Parathyroid adenoma (tissue), 2 donors: Measurements from ENCODE around the gene HDGFL3.
A peak's percentile ranks its signal among the peaks of the same experiment; 100 is the strongest.

Source experiments
- H2AFZ ChIP-seq: fragments of 300-600 bp; sonication (generic); one replicate; pipeline ENCODE4 v1.7.0; 2017; ENCODE audit warnings: antibody characterized with exemption, mild to moderate bottlenecking
- H3K27ac ChIP-seq: fragments of 300-600 bp; sonication (generic); one replicate; pipeline ENCODE4 v1.7.0; 2017
- H3K27me3 ChIP-seq: fragments of 300-600 bp; sonication (generic); one replicate; pipeline ENCODE4 v1.7.0; 2017; ENCODE audit warnings: low read length; ENCODE audit not compliant: control insufficient read depth, insufficient read depth
- H3K36me3 ChIP-seq: fragments of 300-600 bp; sonication (generic); one replicate; pipeline ENCODE4 v1.7.0; 2017; ENCODE audit warnings: low read length; ENCODE audit not compliant: control insufficient read depth, insufficient read depth
- H3K4me1 ChIP-seq: fragments of 300-600 bp; sonication (generic); one replicate; pipeline ENCODE4 v1.7.0; 2017; ENCODE audit warnings: control low read depth
- H3K4me2 ChIP-seq: fragments of 300-600 bp; sonication (generic); one replicate; pipeline ENCODE4 v1.7.0; 2017; ENCODE audit warnings: low read length
- H3K4me3 ChIP-seq: fragments of 300-600 bp; sonication (generic); one replicate; pipeline ENCODE4 v1.7.0; 2017; ENCODE audit warnings: low read depth, low read length
- H3K79me2 ChIP-seq: fragments of 300-600 bp; sonication (generic); one replicate; pipeline ENCODE4 v1.7.0; 2017; ENCODE audit warnings: control low read depth
- H3K9ac ChIP-seq: fragments of 300-600 bp; sonication (generic); one replicate; pipeline ENCODE4 v1.7.0; 2017; ENCODE audit warnings: mild to moderate bottlenecking
- H3K9me3 ChIP-seq: fragments of 300-600 bp; sonication (generic); one replicate; pipeline ENCODE4 v1.7.0; 2017; ENCODE audit warnings: low read length; ENCODE audit not compliant: control insufficient read depth
- CTCF ChIP-seq: fragments of 300-600 bp; sonication (generic); IDR thresholded peaks from one replicate; pipeline ENCODE4 v1.7.0; 2017; ENCODE audit warnings: antibody characterized with exemption, mild to moderate bottlenecking
- donor health status: primary hyperparathyroidism.

HDGFL3 gene

GRCh38 chr15:83110381-83110780 lies 97.2 kb downstream of the HDGFL3 start:
- Histone ChIP-seq H3K27me3 (no peaks in the 10 kb centered on the region), H3K27ac (no peak overlapping the region), H3K4me1 (no peaks in the 10 kb centered on the region)

GRCh38 chr15:83109532-83109931 lies 98.1 kb downstream of the HDGFL3 start:
- Histone ChIP-seq H3K79me2 (no peaks in the 10 kb centered on the region), H2AFZ (no peak overlapping the region), H3K27me3 (no peaks in the 10 kb centered on the region), H3K9ac (no peak overlapping the region), H3K9me3 (no peaks in the 10 kb centered on the region), H3K27ac (no peak overlapping the region), H3K36me3 (no peaks in the 10 kb centered on the region), H3K4me3 (no peak overlapping the region), H3K4me1 (no peaks in the 10 kb centered on the region), H3K4me2 (no peak overlapping the region)
- TF ChIP-seq CTCF: no peak

More at GRCh38 chr15:83110381-83110780, 97.2 kb downstream of the HDGFL3 start:
- H3K9me3 ChIP-seq: no peaks in the 10 kb centered on the region
- TF ChIP-seq CTCF: no peak
- no peaks in the 10 kb centered on the region for H3K79me2 ChIP-seq
- no peak overlapping the region for H2AFZ ChIP-seq
- no peak overlapping the region for H3K9ac ChIP-seq
- no peak overlapping the region for H3K4me3 ChIP-seq
- H3K4me2 ChIP-seq: no peak overlapping the region
- no peaks in the 10 kb centered on the region for H3K36me3 ChIP-seq

- Histone ChIP-seq H3K9ac (no peak overlapping the region), H3K79me2 (no peaks in the 10 kb centered on the region)
- no peak for TF ChIP-seq CTCF
Measured at GRCh38 chr15:83108266-83109219, 99.1 kb downstream of the HDGFL3 start.

GRCh38 chr15:83107841-83108181 lies 99.8 kb downstream of the HDGFL3 start:
- Histone ChIP-seq H3K9ac (no peak overlapping the region), H3K27ac (peak overlapping the region; percentile 29)

More at GRCh38 chr15:83108266-83109219, 99.1 kb downstream of the HDGFL3 start:
- Histone ChIP-seq H3K4me1 (no peaks in the 10 kb centered on the region), H3K4me3 (no peak overlapping the region), H3K4me2 (no peak overlapping the region), H2AFZ (peak overlapping the region; percentile 28), H3K9me3 (no peaks in the 10 kb centered on the region), H3K27me3 (no peaks in the 10 kb centered on the region), H3K27ac (peak overlapping the region; percentile 59), H3K36me3 (no peaks in the 10 kb centered on the region)

More at GRCh38 chr15:83107841-83108181, 99.8 kb downstream of the HDGFL3 start:
- Histone ChIP-seq H3K4me2 (peak overlapping the region; percentile 49), H3K4me1 (no peaks in the 10 kb centered on the region), H3K27me3 (no peaks in the 10 kb centered on the region), H3K9me3 (no peaks in the 10 kb centered on the region), H3K36me3 (no peaks in the 10 kb centered on the region), H3K4me3 (peak overlapping the region; percentile 26), H3K79me2 (no peaks in the 10 kb centered on the region), H2AFZ (peak overlapping the region; percentile 53)
- TF ChIP-seq CTCF: no peak
